Measurements from ENCODE around the gene FAM241A.
"Not testable (repeated sequence)": the region's sequence is repeated elsewhere in the genome, so short reads cannot be mapped to it uniquely, and the experiment has no call there.

FAM241A gene

DNA sequence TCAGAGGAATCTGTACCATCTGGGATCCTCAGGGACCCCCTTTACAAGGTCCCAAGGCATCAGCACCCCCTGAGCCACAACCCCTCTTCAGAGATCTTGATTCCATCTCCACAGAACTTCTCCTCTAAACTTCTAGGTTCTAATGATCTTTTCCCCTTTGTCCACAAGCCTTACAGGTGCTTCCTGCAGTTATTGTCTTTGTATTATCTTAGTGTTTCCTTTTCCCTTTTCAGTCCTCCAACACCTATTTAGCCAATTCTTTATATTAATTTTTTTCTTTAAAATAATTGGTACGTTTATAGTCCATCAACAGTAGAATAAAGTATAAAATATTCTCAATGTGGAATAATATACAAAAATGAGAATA is 35.2 kb upstream of the FAM241A start:
- TF ChIP-seq, protein P1, sequence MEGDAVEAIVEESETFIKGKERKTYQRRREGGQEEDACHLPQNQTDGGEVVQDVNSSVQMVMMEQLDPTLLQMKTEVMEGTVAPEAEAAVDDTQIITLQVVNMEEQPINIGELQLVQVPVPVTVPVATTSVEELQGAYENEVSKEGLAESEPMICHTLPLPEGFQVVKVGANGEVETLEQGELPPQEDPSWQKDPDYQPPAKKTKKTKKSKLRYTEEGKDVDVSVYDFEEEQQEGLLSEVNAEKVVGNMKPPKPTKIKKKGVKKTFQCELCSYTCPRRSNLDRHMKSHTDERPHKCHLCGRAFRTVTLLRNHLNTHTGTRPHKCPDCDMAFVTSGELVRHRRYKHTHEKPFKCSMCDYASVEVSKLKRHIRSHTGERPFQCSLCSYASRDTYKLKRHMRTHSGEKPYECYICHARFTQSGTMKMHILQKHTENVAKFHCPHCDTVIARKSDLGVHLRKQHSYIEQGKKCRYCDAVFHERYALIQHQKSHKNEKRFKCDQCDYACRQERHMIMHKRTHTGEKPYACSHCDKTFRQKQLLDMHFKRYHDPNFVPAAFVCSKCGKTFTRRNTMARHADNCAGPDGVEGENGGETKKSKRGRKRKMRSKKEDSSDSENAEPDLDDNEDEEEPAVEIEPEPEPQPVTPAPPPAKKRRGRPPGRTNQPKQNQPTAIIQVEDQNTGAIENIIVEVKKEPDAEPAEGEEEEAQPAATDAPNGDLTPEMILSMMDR (IDR thresholded peaks at IDR 0.05; ENCODE audit: borderline replicate concordance, insufficient read depth, low read depth, low read length) = no peak
- no peak overlapping the region for H3K4me3 ChIP-seq (ENCODE audit: low read depth, low read length)

- H3K4me3 ChIP-seq (ENCODE audit: low read depth, low read length) = no peak overlapping the region
- TF ChIP-seq, protein P1 (IDR thresholded peaks at IDR 0.05; ENCODE audit: borderline replicate concordance, insufficient read depth, low read depth, low read length) = no peak
Measured at GRCh38 chr4:112111306-112111705, 33.9 kb upstream of the FAM241A start.

- not testable (repeated sequence) for H3K4me3 ChIP-seq (ENCODE audit: low read depth, low read length)
Measured at GRCh38 chr4:112112095-112112494, 33.2 kb upstream of the FAM241A start.

DNA sequence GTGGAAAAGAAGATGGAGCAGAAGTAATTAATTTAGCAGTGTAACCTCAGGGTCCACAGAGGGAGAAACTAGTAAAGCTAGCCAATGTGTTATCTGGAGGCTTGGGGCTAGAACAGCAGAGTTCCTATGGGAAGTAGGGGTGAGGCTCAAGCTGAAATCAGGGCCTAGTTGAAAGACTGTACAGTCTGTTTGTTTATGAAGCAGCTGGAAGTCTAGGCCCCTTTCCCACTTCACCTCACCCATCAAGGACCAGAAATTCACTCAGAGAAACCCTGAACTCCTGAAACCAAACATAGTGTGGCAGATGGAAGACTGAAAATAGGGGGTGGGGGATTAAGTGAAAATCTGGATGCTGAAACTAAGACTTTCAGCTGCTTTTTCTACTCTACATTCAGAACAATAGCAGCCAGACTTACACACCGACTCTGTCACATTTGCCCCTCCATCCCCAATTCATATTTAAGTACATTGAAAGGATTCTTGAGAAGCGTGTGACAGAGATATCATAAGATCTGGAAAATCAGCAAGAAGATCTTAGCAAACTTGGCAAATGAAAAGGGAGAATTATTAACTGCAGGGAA is 32.6 kb upstream of the FAM241A start:
- TF ChIP-seq, protein P1 (IDR thresholded peaks at IDR 0.05; ENCODE audit: borderline replicate concordance, insufficient read depth, low read depth, low read length) = no peak
- no peak overlapping the region for H3K4me3 ChIP-seq (ENCODE audit: low read depth, low read length)

DNA sequence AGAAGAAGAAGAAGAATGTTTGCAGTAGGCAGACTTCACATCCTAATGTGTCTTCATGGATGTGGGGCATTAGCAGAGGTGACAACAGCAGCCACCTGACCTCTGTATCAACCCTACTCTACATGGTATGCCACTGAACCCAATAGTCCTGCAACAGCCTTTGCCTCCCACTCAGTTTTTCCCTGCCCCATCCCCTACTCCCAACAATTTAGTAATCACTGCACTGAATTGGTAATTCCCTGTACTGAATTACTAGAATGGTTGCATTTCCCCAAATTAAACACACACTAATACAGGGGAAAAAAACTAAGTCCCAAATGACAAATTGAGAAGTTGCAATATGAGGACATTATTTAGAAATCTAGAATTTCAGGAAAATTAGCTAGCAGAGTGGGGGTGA is 31.4 kb upstream of the FAM241A start:
- TF ChIP-seq, protein P1 (IDR thresholded peaks at IDR 0.05; ENCODE audit: borderline replicate concordance, insufficient read depth, low read depth, low read length) = no peak
- H3K4me3 ChIP-seq (ENCODE audit: low read depth, low read length) = no peak overlapping the region

GRCh38 chr4:112114452-112114851 is 30.8 kb upstream of the FAM241A start:
- no peak overlapping the region for H3K4me3 ChIP-seq (ENCODE audit: low read depth, low read length)
- TF ChIP-seq, protein P1 (IDR thresholded peaks at IDR 0.05; ENCODE audit: borderline replicate concordance, insufficient read depth, low read depth, low read length) = no peak

DNA sequence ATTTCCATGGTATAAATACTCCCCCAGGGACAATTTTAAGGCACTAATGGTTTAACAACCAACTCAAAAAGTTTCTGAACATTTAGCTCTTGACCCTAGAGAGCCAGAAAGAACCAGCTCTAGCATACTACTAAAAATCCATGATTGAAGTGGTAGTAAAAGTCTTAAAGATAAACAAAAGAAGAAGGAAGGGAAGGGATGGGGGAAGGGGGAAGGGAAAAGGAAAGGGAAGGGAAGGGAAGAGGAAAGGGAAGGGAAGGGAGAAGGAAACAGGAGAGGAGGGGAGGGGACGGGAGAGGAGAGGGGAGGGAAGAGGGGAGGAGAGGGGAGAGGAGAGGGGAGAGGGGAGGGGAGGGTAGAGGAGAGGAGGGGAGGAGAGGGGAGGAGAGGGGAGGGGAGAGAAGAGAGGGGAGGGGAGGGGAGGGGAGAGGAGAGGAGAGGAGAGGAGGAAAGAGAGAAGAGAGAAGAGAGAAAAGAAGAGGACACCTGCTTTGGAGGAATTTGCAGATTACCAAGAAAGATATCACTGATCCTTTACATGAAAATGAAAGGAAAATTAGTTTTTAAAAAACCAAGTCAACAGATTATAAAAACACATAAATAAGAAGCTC is 26.4 kb upstream of the FAM241A start:
- TF ChIP-seq, protein P1 (IDR thresholded peaks at IDR 0.05; ENCODE audit: borderline replicate concordance, insufficient read depth, low read depth, low read length) = no peak
- no peak overlapping the region for H3K4me3 ChIP-seq (ENCODE audit: low read depth, low read length)
